ENCODE results near the gene SOS1.
"Not testable (repeated sequence)": the region's sequence is repeated elsewhere in the genome, so short reads cannot be mapped to it uniquely, and the experiment has no call there.

SOS1 gene

DNA sequence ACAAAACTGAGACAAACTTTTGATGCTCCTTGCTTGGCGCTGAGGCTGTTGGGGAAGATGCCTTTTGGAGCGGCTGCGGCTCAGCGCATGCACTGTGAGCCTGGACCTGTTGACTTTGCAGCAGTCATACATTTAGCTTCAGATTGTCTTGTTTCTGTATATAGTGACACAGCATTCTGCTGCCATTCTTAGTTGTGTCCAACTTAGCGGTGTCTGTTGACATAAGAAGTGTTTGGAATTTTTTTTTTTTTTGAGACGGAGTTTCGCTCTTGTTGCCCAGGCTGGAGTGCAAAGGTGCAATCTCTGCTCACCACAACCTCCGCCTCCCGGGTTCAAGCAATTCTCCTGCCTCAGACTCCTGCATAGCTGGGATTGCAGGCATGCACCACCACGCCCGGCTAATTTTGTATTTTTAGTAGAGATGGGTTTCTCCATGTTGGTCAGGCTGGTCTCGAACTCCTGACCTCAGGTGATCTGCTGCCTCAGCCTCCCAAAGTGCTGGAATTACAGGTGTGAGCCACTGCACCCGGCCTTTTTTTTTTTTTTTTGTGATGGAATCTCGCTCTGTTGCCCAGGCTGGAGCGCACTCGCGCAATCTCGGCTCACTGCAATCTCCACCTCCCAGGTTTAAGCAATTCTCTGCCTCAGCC is 17.5 kb upstream of the SOS1 start:
- DNase-seq: not testable (repeated sequence)

GRCh38 chr2:39136799-39137198 is 15.9 kb upstream of the SOS1 start:
- no peak for DNase-seq

DNA sequence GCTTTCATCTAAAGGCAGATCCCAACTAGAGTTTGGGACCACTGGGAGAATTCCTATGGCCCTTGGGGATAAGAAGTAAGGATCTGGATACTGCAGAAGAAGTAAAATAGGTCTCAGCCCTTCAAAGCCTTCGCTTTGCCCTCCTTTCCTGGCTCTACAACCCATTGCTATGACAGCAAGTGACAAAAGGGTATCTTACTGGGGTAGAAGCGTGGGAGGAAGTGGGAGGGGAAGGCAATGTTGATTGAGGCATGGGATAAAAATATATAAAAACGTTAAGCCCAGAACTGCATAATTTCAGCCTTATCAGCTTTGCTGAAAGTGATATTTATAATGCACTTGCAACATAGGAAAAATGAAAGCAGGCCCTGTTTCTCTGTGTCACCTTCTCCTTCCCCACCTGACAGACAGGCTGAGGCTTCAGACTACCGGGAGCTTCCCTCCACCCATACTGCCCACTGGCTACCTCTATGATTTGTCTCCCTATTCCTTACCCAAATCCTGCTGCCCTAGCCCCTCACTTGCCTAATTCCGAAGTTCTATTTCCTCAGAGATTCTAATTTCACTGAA is 14.9 kb upstream of the SOS1 start:
- DNase-seq: no peak

DNA sequence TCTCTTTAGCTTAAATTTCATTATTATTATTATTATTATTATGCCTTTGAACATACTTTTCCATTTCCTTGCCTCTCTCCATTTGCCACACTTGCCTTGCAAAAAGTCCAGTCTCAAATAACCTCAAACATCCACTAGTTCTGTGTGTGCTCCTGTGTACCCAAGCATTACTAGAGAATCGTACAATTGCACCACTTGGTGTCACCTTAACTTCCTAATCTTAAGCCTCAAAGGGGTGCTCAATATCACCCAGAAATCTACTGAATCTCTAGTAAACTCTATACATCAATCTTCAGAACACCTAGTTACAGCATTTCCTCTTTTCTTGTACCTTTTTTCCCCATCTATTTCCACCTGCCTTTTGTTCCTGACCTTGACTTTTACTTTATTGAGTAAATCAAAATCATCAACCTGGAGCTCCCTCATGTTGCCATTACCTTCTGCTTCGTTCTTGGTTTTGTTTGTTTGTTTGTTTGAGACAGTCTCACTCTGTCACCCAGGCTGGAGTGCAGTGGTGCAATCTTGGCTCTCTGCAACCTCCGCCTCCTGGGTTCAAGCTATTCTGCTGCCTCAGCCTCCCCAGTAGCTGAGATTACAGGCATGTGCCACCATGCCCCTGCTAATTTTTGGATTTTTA is 12.5 kb upstream of the SOS1 start:
- no peak for DNase-seq

DNA sequence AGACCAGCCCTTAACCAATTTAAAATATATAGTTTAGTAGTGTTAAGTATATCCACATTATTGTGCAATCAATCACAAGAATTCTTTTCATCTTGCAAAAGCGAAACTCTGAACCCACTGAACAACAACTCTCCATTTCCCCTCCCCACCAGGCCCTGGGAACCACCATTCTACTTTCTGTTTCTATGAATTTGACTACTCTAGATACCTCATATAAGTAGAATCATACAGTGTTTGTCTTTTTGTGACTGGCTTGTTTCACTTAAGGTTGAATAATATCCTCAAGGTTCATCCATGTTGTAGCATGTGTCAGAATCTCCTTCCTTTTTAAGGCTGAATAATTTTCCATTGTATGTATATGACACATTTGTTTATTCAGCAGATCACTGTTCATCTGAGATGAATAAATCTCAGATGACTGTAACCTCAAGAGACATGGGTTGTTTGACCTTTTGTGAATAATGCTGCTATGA is 8.1 kb upstream of the SOS1 start:
- DNase-seq: no peak

DNA sequence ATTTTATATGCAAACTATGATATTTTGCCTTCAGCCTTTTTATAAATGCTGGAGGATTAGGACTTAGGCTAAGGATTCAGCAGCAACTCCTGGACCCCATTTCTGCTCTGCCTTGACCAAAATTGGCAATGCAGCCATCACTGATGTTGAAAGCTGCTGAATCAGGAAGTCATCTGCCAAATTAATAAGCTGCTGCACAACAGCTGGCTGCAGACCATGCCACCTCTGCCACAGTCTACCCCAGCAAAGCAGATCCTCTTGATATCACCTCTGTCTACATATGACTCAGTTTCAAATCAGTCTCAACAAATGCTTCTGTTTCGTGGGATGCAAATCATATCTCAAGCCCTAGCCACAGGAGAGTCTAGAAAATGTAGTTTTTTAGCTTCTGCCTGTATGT is 7.1 kb upstream of the SOS1 start:
- DNase-seq: no peak

- no peak for DNase-seq
Measured at GRCh38 chr2:39124746-39125057, 3.9 kb upstream of the SOS1 start.

DNA sequence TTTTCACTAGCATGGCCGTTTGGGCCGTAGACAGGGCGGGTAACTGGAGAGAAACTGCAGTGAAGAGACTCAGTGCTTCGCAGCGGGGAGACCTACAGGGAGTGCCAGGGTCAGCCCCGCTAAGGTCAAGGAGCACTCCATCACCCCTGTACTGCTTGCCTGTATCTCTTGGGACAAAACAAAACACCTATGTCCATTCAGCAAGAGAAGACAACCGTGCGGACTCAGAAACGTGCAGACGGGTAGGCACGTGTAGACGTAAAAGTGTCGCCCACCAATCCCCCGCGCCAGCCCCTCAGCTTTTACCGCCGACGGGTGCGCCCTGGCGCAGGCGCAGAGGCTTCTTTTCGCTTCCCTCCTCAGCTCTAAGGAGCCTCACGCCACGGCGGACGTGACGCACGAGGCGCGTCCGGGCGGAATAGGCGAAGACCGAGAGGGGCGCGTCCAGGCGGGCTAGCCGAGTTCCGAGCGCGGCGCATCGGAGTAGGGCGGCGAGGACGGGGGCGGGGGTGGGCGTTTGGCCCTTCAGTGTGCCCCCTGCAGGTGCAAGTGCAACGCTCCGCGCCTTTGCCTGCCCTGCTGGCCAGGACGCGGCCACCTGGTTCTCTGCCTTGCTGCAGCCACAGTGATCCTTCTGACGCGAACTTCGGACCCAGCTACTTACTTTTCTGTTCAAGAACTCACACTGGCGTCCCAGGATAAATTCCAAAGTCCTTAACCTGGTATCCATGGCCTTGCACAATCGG is 3.3 kb upstream of the SOS1 start:
- DNase-seq: peak; percentile 95

GRCh38 chr2:39123436-39123999 is 2.7 kb upstream of the SOS1 start:
- DNase-seq: no peak

- no peak for DNase-seq
Measured at GRCh38 chr2:39121523-39122063, 742 bp upstream of the SOS1 start.

- DNase-seq: no peak
Measured at GRCh38 chr2:39120521-39120770, 405 bp downstream of the SOS1 start.

GRCh38 chr2:39119732-39120520 is 925 bp downstream of the SOS1 start:
- peak; percentile 57 for DNase-seq

DNA sequence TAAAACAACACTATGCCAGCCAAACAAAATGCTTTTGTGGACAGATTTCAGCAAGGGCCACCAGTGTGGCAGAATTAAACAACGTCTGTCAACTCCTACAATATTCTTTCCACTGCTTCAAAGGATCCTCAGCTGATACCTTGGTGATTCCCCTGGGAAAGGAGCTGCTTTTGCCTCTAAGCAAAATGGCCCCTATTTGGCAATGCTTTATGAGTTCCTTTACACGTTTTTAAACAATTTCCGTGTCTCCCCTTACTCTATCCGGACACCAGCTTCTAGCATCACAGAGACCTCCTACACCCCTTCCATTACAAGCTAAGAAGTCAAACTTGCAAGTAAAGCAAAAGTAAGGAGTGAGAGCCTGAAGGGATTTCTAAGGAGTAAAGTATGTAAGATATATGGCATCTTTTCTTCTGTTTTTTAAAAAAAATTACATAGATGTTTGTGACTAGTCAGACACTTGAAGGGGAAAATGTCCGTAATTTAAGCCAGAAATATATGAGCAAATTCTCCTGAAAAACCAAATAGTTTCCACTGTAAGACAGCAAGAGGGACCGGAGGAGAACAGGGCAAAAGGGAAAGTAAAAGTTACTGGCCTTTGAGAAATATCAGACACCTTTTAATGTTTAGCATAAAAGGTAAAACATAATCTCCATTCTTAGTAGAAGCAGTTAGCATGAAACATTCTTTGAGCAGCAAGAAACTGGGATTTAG is 1.9 kb downstream of the SOS1 start:
- no peak for DNase-seq

- DNase-seq: no peak
Measured at GRCh38 chr2:39115556-39115955, 5.3 kb downstream of the SOS1 start.

DNA sequence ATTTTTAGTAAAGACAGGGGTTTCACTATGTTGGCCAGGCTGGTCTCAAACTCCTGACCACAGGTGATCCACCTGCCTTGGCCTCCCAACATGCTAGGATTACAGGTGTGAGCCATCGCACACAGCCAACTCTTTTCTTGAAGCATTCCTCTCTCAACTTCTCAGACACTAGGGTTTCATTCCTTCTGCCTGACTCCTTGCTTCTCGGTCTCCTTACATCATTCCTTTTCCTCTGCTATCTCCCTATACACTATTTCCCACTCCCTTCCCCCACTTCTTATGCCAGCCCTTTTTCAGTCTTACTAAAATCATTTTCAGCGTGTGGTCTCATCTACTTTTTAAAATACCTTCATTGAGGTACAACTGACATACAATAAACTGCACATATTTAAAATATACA is 6.1 kb downstream of the SOS1 start:
- no peak for DNase-seq

- DNase-seq: no peak
Measured at GRCh38 chr2:39109537-39109936, 11.3 kb downstream of the SOS1 start.

- no peak for DNase-seq
Measured at GRCh38 chr2:39108377-39108776, 12.5 kb downstream of the SOS1 start.

- no peak for DNase-seq
Measured at GRCh38 chr2:39107724-39108273, 13.1 kb downstream of the SOS1 start.

DNA sequence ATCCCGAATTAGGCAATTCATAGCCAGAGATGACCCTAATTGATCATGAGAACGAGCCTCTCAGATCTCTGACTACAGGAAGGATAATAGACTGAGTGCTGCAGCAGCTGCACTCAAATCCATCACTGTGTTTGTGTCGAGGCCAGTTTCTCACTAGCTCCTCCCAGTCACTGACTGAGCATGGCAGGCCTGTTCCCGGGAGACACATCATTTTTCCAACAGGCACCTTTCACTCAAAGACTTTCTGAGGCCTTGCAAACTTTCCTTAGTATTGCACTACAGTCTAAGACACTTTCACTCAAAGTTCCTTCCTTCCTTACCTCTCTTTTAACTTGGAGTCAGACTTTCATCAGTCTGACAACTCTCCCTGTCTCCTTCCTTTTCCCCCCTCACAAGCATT is 13.7 kb downstream of the SOS1 start:
- DNase-seq: no peak

DNA sequence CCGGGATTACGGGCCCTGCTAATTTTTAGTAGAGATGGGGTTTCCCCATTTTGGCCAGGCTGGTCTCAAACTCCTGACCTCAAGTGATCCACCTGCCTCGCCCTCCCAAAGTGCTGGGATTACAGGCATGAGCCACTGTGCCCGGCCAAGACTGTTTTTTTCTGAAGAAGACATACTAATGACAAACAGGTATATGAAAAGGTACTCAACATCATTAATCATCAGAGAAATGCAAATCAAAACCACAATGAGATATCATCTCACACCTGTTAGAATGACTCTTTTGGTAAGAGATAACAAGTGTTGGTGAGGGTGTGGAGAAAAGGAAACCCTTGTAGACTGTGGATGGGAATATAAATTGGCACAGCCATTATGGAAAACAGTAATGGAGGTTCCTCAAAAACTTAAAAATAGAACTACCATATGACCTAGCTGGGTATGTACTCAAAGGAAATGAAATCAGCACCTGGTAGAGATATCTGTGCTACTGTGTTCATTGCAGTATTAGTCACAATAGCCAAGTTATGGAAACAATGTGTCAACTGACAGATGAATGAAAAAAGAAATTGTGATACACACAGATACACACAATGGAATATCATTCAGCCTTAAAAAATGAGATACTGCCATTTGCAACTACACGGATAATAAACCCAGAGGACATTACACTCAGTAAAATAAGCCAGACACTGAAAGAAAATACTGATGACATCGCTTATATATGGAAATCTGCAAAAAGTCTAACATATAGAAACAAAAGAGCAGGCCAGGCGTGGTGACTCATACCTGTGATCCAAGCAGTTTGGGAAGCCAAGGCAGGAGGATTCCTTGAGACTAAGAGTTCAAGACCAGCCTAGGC is 20.8 kb downstream of the SOS1 start:
- no peak for DNase-seq

All from KG1 (cell line).